Natural killer cell (primary cell): ENCODE data around the gene SEMA7A. TPM values are rescaled to one million over a fixed set of nuclear protein-coding genes. Genes with fewer than 3 reads are reported as not detected.

Experiments used
- ATAC-seq, 3 donors: fragments of 150-1000 bp in 2 of 3; fragments of 200-7000 bp in 1 of 3; cut with Tn5 transposase; 1 replicate in 1 of 3; 2 replicates in 2 of 3; pipeline ENCODE4 v1.10.0; 2021; ENCODE audit warnings: mild to moderate bottlenecking in 2 of 3, moderate library complexity in 2 of 3
- DNase-seq, 2 donors: peaks; one replicate each; pipeline versions ENCODE4 v3.0.0 to v3.0.0-alpha.2; 2013 to 2021; ENCODE audit warnings: mixed read lengths in 1 of 2
- H3K27ac ChIP-seq: one replicate; pipeline ENCODE4 v1.5.1; 2013; ENCODE audit warnings: mild to moderate bottlenecking, low read length
- H3K27me3 ChIP-seq: one replicate; pipeline ENCODE4 v1.6.1; 2013; ENCODE audit warnings: low read length; ENCODE audit not compliant: control insufficient read depth, insufficient read depth
- H3K36me3 ChIP-seq: one replicate; pipeline ENCODE4 v1.6.1; 2013; ENCODE audit warnings: low read length; ENCODE audit not compliant: control insufficient read depth, insufficient read depth
- H3K4me1 ChIP-seq: one replicate; pipeline ENCODE4 v1.6.1; 2013; ENCODE audit warnings: low read length; ENCODE audit not compliant: control insufficient read depth, insufficient read depth
- H3K4me3 ChIP-seq: one replicate; pipeline ENCODE4 v1.5.1; 2013; ENCODE audit warnings: low read length
- H3K9me3 ChIP-seq: one replicate; pipeline ENCODE4 v1.6.1; 2013; ENCODE audit warnings: low read length; ENCODE audit not compliant: control insufficient read depth, insufficient read depth
- H3K27ac Mint-ChIP-seq, 2 donors: one replicate each; pipeline ENCODE4 v1.8.0; 2022; ENCODE audit warnings: mild to moderate bottlenecking in 2 of 2, mixed read lengths in 2 of 2, moderate library complexity in 1 of 2
- H3K27me3 Mint-ChIP-seq, 2 donors: one replicate each; pipeline ENCODE4 v1.8.0; 2022; ENCODE audit warnings: low read depth in 2 of 2, mixed read lengths in 2 of 2
- H3K36me3 Mint-ChIP-seq: one replicate; pipeline ENCODE4 v1.8.0; 2022; ENCODE audit warnings: mixed read lengths
- H3K4me1 Mint-ChIP-seq, 2 donors: one replicate each; pipeline ENCODE4 v1.8.0; 2022; ENCODE audit warnings: mixed read lengths in 2 of 2
- H3K4me3 Mint-ChIP-seq: one replicate; pipeline ENCODE4 v1.8.0; 2022; ENCODE audit warnings: mild to moderate bottlenecking, moderate library complexity, mixed read lengths
- H3K9me3 Mint-ChIP-seq, 2 donors: one replicate each; pipeline ENCODE4 v1.8.0; 2022; ENCODE audit warnings: mixed read lengths in 2 of 2
- CTCF ChIP-seq: fragments of 200-600 bp; IDR thresholded peaks from one replicate; pipeline ENCODE4 v1.8.0; 2022; ENCODE audit warnings: antibody characterized with exemption
- WGBS: methylation state at CpG from one replicate; pipeline ENCODE4 v1.1.7; 2013; ENCODE audit warnings: missing lambda C conversion rate; ENCODE audit not compliant: insufficient coverage; 5-methylcytosine and 5-hydroxymethylcytosine counted together
- intact Hi-C: fragments of 100-400 bp; cut with micrococcal nuclease; formaldehyde crosslinking; loops from one replicate; pipeline ENCODE4 v1.14.2; 2022
- total RNA-seq, 4 donors: library from RNA; stranded (reverse); fragments of 120-200 nt in 1 of 4; gene quantifications; one replicate each; pipeline versions ENCODE4 v1.2.3 to v1.2.4, GENCODE V29; 2013 to 2022

SEMA7A gene
- total RNA-seq, 3 donors from 2014 or later (not counting 1 experiment from before 2014, with no cell fraction given), result 4.7 to 46.2 (median 9.0) TPM

DNA sequence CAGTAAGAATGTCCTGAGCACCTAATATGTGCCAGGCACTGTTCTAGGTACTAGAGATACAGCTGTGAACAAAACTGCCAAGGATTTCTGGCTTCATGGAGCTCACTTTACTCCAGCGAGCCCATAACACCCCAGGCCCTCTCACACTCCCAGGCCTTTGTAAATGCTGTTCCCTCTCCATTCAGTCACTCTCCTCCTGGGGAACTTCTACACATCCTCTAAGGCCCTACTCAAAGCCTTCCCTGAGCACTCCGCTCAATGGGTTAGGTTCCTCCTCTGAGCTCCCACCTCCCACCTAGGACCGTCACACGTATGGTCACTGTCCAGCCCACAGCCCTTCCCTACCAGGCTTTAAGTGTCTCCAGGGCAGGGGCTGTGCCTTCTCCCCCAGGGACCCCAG lies 27.2 kb downstream of the SEMA7A start:
- H3K4me3 ChIP-seq, result no peak overlapping the region
- intact Hi-C loops, result no loop called here
- Mint-ChIP-seq H3K4me1 (peaks cover 40 to 46% of the 10 kb centered on the region in 2 donors), H3K27ac (peak overlapping the region; percentile 51 to 67), H3K36me3 (no peaks in the 10 kb centered on the region), H3K4me3 (peak overlapping the region; percentile 32), H3K9me3 (no peaks in the 10 kb centered on the region), H3K27me3 (no peaks in the 10 kb centered on the region)
- no peak for TF ChIP-seq CTCF
- no peaks in the 10 kb centered on the region for H3K9me3 ChIP-seq
- ATAC-seq, result no peak
- no peaks in the 10 kb centered on the region for H3K27me3 ChIP-seq
- 96% methylated on average over 4 of the region's 4 CpGs for WGBS
- peaks cover 38% of the 10 kb centered on the region for H3K4me1 ChIP-seq
- H3K27ac ChIP-seq, result no peak overlapping the region
- H3K36me3 ChIP-seq, result peaks cover 14% of the 10 kb centered on the region
- no peak for DNase-seq

- Histone ChIP-seq H3K27ac (no peak overlapping the region), H3K27me3 (no peaks in the 10 kb centered on the region), H3K36me3 (peaks cover 9% of the 10 kb centered on the region), H3K4me3 (no peak overlapping the region), H3K4me1 (peaks cover 45% of the 10 kb centered on the region), H3K9me3 (no peaks in the 10 kb centered on the region)
- 74% methylated on average over 7 of the region's 7 CpGs for WGBS
- Mint-ChIP-seq H3K4me3 (peak overlapping the region; percentile 53), H3K4me1 (peaks cover 47 to 53% of the 10 kb centered on the region in 2 donors), H3K27ac (peak overlapping the region; percentile 51 to 67), H3K36me3 (no peaks in the 10 kb centered on the region), H3K9me3 (no peaks in the 10 kb centered on the region), H3K27me3 (no peaks in the 10 kb centered on the region)
- ATAC-seq, result peak in 1 of 3 donors; percentile 38
- no peak for DNase-seq
- intact Hi-C loops, result no loop called here
- TF ChIP-seq CTCF, result no peak
Measured at GRCh38 chr15:74405823-74406222, 27.9 kb downstream of the SEMA7A start.

DNA sequence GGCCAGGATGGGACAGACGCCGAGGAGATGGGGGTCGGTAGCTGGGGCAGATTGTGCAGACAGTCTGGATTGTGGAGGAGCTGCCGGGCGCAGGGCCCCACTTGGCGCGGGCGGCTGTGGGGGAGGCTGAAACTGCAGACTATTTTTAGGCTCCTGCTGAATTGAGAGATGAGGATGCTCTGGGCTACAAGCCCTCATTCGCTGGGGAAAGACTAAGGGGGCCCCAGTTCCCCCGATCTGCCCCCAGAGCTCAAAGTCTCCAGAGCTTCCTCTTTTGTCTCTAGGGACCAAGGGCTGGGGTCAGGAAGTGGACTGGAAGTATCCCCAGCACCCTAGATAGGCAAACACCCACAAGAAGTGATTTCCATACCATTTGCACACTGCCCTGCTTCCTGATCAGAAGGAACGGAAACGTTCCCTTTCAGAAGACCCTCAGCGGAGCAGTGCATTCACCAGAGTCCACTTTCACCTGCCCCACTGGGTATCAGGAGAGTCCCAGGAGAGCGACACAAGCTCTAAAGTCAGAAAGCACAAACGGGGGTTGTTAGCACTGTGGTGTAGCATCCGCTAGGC lies 29.7 kb downstream of the SEMA7A start:
- peaks cover 51 to 67% of the 10 kb centered on the region in 2 donors for H3K4me1 Mint-ChIP-seq
- intact Hi-C loops, result loop anchor here (5.0 kb wide), 1 partner anchor 33 kb away; no protein-coding TSS in a partner anchor

More for the DNA sequence above, 29.7 kb downstream of the SEMA7A start:
- no peaks in the 10 kb centered on the region for H3K9me3 ChIP-seq
- no peaks in the 10 kb centered on the region for H3K36me3 Mint-ChIP-seq
- 43% methylated on average over 16 of the region's 16 CpGs for WGBS
- no peak overlapping the region for H3K4me3 Mint-ChIP-seq
- H3K36me3 ChIP-seq, result no peaks in the 10 kb centered on the region
- peak overlapping the region; percentile 31 for H3K27ac ChIP-seq
- no peaks in the 10 kb centered on the region for H3K9me3 Mint-ChIP-seq
- TF ChIP-seq CTCF, result no peak
- no peaks in the 10 kb centered on the region for H3K27me3 ChIP-seq
- ATAC-seq, result no peak
- H3K4me1 ChIP-seq, result peaks cover 62% of the 10 kb centered on the region
- no peak overlapping the region for H3K4me3 ChIP-seq
- peak overlapping the region; percentile 34 to 70 for H3K27ac Mint-ChIP-seq
- DNase-seq, result no peak
- no peaks in the 10 kb centered on the region for H3K27me3 Mint-ChIP-seq
